GM10248 (cell line): ENCODE measurements around the gene ABCC4.

Experiments used
- CTCF ChIA-PET: fragments of 300-600 bp; sonication (Branson Sonifier 250); formaldehyde crosslinking; extraction: SDS; loops from one replicate; lab custom pipeline; 2021; ENCODE audit warnings: antibody characterized with exemption; lab: Yijun Ruan, JAX
- POLR2A ChIA-PET: fragments of 350-650 bp; sonication (Branson Sonifier 250); formaldehyde crosslinking; extraction: SDS; loops from one replicate; lab custom pipeline; 2020; ENCODE audit warnings: antibody characterized with exemption; lab: Yijun Ruan, JAX
- DNase-seq: peaks from one replicate; pipeline ENCODE4 v3.0.0; 2012; ENCODE audit errors: extremely low spot score
- CTCF ChIP-seq: IDR thresholded peaks from 2 replicates; pipeline ENCODE4 v1.5.1; 2012; ENCODE audit warnings: mild to moderate bottlenecking, low read depth; ENCODE audit errors: extremely low read depth, missing control alignments, control extremely low read depth

The ABCC4 gene

DNA sequence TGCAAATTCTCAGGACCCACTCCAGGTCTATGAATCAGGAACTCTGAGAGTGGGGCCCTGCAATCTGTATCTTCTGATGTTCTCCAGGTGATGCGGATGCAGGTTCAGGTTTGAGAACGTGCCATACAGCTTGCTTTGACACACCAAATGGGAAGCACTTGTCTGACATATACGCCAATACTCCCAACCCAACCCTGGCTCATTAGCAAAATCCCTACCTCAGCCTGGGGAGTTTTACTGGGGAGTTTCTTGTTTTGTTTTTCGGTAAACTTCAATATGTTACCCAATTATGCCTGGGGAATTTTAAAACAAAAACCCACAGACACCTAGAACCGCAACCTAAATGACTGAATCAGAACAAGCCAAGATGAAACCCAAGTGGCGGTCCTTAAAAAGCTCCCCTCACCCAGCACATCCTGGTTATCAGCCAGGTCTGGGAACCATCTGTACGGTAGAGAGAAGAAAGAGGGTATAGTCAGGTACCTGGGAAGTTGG lies 41.2 kb downstream of the ABCC4 start:
- DNase-seq, result no peak
- TF ChIP-seq CTCF, result no peak
- ChIA-PET POLR2A (interaction anchor here (0.5 kb wide), 1 partner anchor 42 kb away, joined by 3 read pairs; no protein-coding TSS in a partner anchor), CTCF (interaction anchor here (1.2 to 2.4 kb wide), 5 partner anchors 9 to 37 kb away, joined by 3 to 8 read pairs (median 6); no protein-coding TSS in a partner anchor)

GRCh38 chr13:95258619-95259194 lies 42.5 kb downstream of the ABCC4 start:
- TF ChIP-seq CTCF, result no peak
- POLR2A ChIA-PET, result no interaction called here
- CTCF ChIA-PET, result interaction anchor here (1.0 to 2.4 kb wide), 4 partner anchors 11 to 40 kb away, joined by 3 to 8 read pairs (median 7); no protein-coding TSS in a partner anchor
- DNase-seq, result no peak

GRCh38 chr13:95258098-95258497 lies 43.2 kb downstream of the ABCC4 start:
- POLR2A ChIA-PET, result no interaction called here
- no peak for DNase-seq
- TF ChIP-seq CTCF, result no peak
- CTCF ChIA-PET, result interaction anchor here (2.4 to 2.9 kb wide), 2 partner anchors 20 to 38 kb away, joined by 7 to 8 read pairs; no protein-coding TSS in a partner anchor

GRCh38 chr13:95256091-95256490 lies 45.2 kb downstream of the ABCC4 start:
- POLR2A ChIA-PET, result no interaction called here

GRCh38 chr13:95255072-95255732 lies 46.0 kb downstream of the ABCC4 start:
- ChIA-PET POLR2A (no interaction called here), CTCF (interaction anchor here (2.9 kb wide), 1 partner anchor 41 kb away, joined by 7 read pairs; no protein-coding TSS in a partner anchor)
- TF ChIP-seq CTCF, result no peak
- no peak for DNase-seq

More at GRCh38 chr13:95256091-95256490, 45.2 kb downstream of the ABCC4 start:
- CTCF ChIA-PET, result interaction anchor here (0.8 to 2.9 kb wide), 6 partner anchors 13 to 42 kb away, joined by 3 to 9 read pairs (median 3); no protein-coding TSS in a partner anchor
- DNase-seq, result no peak
- no peak for TF ChIP-seq CTCF

DNA sequence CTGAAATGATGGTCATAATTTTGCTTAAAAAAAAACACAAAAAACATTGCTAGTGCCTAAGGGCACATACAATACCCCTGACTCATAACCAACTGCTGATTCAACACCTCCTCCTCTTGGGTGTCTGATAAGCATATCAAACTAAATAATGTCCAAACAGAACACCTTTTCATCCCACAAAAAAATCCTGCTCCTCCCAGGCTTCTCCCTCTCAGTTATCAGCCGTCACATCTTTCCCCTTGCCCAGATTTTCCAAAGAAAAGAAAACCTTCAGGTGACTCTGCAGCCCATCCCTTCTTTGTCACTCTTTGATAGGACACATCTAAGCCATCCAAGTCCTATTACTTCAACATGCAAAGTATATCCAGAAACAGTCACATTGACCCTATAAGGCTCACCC lies 46.9 kb downstream of the ABCC4 start:
- CTCF ChIA-PET, result no interaction called here
- DNase-seq, result no peak
- POLR2A ChIA-PET, result no interaction called here
- no peak for TF ChIP-seq CTCF
